Fibroblast of upper back skin (primary cell): ENCODE measurements around the gene KIF5B.
"Not testable (repeated sequence)": the region's sequence is repeated elsewhere in the genome, so short reads cannot be mapped to it uniquely, and the experiment has no call there.

Experiments used
- DNase-seq: peaks from one replicate; pipeline ENCODE4 v3.0.0-alpha.2; 2013

KIF5B gene

GRCh38 chr10:32056136-32057035 lies at the start of gene KIF5B:
Gene KIF5B (minus strand): TSS chr10:32056425. CDS start chr10:32055973, 452 bp downstream.
- peak; percentile 85 for DNase-seq

GRCh38 chr10:32105782-32106382 lies 49.7 kb upstream of the KIF5B start:
- no peak for DNase-seq

- DNase-seq: peak; percentile 16
Measured at GRCh38 chr10:32104622-32105509, 48.6 kb upstream of the KIF5B start.

GRCh38 chr10:32104181-32104580 lies 48.0 kb upstream of the KIF5B start:
- DNase-seq: peak; percentile 22

GRCh38 chr10:32103721-32104120 lies 47.5 kb upstream of the KIF5B start:
- no peak for DNase-seq

GRCh38 chr10:32098566-32099259 lies 42.5 kb upstream of the KIF5B start:
- DNase-seq: not testable (repeated sequence)

GRCh38 chr10:32095116-32095733 lies 39.0 kb upstream of the KIF5B start:
- no peak for DNase-seq

- DNase-seq: no peak
Measured at GRCh38 chr10:32093650-32094049, 37.4 kb upstream of the KIF5B start.

GRCh38 chr10:32091046-32091445 lies 34.8 kb upstream of the KIF5B start:
- DNase-seq: no peak

GRCh38 chr10:32084185-32084851 lies 28.1 kb upstream of the KIF5B start:
- DNase-seq: peak; percentile 1

GRCh38 chr10:32077896-32078485 lies 21.8 kb upstream of the KIF5B start:
- DNase-seq: peak; percentile 71

GRCh38 chr10:32073659-32074058 lies 17.4 kb upstream of the KIF5B start:
- no peak for DNase-seq

GRCh38 chr10:32073128-32073527 lies 16.9 kb upstream of the KIF5B start:
- no peak for DNase-seq

- DNase-seq: no peak
Measured at GRCh38 chr10:32072025-32072800, 16.0 kb upstream of the KIF5B start.

- DNase-seq: no peak
Measured at GRCh38 chr10:32070645-32071044, 14.4 kb upstream of the KIF5B start.

GRCh38 chr10:32068569-32068968 lies 12.3 kb upstream of the KIF5B start:
- DNase-seq: no peak

- DNase-seq: not testable (repeated sequence)
Measured at GRCh38 chr10:32067931-32068330, 11.7 kb upstream of the KIF5B start.

- peak; percentile 88 for DNase-seq
Measured at GRCh38 chr10:32065856-32066255, 9.6 kb upstream of the KIF5B start.

GRCh38 chr10:32061440-32061839 lies 5.2 kb upstream of the KIF5B start:
- DNase-seq: no peak

- DNase-seq: no peak
Measured at GRCh38 chr10:32060347-32060746, 4.1 kb upstream of the KIF5B start.
